Astrocyte of the spinal cord (primary cell): ENCODE data around the gene PREX1.

ENCODE experiments used
- DNase-seq: peaks from one replicate; pipeline ENCODE4 v3.0.0; 2011; ENCODE audit warnings: low read depth, low spot score
- H3K4me3 ChIP-seq: 2 replicates; pipeline ENCODE4 v1.5.1; 2011; ENCODE audit warnings: low read depth, mild to moderate bottlenecking, low read length, moderate library complexity
- in situ Hi-C: cut with HindIII; loops from 2 replicates; pipeline ENCODE4 v1.10.0; 2017; ENCODE audit warnings: low sequenced_read_pairs
- TF ChIP-seq, protein P1 (sequence below): IDR thresholded peaks from 2 replicates; pipeline ENCODE4 v1.5.1; 2012; ENCODE audit warnings: low read depth, mild to moderate bottlenecking, low read length, inconsistent platforms

Gene PREX1

DNA sequence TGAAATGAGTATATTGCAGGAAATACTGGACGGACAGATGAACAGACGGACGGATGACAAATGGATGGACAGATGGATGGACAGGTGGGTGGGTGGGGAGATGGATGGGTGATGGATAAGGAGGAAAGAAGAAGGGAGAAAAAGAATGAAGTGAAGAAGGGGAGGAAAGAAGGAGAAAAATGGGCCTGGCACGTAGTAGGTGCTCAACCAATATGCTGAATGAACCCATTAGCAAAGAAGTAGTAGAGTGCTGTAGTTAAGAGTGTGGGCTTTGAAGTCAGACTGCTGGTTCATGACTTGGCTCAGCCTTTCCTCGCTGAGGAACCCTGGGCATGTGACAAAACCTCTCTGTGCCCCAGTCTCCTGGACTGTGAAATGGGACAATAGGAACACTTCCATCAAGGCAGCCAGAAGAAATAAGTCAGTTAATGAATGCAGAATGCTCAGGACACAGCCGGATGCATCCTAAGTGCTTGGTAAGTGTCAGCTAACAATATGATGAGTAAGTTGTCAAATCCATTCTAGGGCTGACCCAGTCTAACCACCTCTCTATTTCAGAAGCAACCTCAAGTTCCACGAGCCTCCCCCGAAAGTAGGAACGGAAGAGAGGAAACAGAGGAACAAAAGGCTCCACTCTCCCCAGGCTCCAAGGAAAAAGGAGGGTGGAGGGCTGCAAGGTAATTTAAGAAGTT is 37.9 kb downstream of the PREX1 start:
- TF ChIP-seq, protein P1, sequence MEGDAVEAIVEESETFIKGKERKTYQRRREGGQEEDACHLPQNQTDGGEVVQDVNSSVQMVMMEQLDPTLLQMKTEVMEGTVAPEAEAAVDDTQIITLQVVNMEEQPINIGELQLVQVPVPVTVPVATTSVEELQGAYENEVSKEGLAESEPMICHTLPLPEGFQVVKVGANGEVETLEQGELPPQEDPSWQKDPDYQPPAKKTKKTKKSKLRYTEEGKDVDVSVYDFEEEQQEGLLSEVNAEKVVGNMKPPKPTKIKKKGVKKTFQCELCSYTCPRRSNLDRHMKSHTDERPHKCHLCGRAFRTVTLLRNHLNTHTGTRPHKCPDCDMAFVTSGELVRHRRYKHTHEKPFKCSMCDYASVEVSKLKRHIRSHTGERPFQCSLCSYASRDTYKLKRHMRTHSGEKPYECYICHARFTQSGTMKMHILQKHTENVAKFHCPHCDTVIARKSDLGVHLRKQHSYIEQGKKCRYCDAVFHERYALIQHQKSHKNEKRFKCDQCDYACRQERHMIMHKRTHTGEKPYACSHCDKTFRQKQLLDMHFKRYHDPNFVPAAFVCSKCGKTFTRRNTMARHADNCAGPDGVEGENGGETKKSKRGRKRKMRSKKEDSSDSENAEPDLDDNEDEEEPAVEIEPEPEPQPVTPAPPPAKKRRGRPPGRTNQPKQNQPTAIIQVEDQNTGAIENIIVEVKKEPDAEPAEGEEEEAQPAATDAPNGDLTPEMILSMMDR: no peak
- no peak for DNase-seq
- in situ Hi-C loops: no loop called here
- H3K4me3 ChIP-seq: no peak overlapping the region

DNA sequence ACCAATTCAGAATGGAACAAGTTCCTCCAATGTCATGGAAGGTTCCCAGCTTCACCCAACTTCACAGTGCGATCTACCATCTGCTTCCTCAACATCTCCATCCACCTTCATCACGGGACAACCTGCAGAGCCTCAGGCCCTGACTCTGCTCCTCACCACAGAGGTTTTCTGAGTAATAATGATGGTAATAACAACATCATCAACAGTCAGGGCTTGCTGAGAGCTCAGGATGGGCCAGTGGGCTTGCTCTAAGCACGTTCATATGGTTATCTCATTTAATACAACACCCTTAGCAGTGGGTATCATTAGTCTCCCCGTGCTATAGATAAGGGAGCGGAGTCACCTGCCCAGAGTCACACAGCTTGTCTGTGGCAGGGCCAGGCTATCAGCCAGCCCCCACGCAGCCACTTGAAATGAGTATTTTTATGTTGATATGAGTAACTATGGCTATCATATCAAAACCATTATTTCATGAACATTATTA is 38.6 kb downstream of the PREX1 start:
- DNase-seq: no peak
- in situ Hi-C loops: no loop called here
- TF ChIP-seq, protein P1: no peak
- H3K4me3 ChIP-seq: no peak overlapping the region

DNA sequence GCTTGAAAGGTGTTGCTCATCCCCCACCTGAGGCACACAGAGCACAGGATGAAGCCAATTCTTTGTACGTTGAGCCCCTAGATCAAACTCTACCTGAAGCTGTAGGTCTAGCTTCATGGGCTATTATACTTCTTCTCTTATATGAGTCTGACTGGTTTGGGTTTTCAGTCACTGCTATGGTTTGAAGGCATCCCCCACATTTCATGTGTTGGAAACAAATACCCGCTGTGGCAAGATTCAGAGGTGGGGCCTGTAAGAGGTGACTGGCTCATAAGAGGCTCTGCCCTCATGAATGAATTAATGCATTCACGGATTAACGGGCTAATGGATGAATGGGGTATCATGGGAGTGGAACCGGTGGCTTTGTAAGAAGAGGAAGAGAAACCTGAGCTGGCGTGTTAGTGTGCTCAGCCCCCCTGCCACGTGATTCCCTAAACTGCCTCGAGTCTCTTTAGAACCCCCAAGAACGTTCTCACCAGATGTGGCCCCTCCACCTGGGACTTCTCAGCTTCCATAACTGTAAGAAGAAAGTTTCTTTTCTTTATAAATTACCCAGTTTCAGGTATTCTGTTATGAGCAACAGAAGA is 39.2 kb downstream of the PREX1 start:
- in situ Hi-C loops: no loop called here
- TF ChIP-seq, protein P1: no peak
- H3K4me3 ChIP-seq: no peak overlapping the region
- no peak for DNase-seq

DNA sequence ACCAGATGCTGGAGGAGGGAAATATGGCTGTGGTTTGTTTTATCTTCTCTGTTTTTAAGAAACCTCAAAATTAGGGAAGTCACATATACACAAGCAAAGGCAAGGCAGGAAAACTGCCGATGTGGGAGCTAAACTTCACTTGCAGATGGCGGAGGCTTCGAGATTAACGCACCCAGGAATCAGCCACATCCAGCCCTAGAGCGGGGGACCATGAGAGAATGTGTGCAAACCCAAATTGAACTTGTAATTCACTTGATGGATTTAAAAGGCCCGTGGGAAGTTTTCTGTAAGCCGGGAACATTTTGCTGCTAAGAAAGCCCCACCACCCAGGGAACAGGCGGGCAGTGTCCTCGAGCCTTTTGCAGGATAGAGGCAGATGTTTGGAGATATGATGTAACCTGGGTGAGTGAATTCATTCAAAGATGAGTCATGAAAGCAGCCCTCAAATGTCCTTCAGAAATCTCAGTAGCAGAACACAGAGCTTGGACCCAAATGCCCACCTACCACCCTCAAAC is 39.9 kb downstream of the PREX1 start:
- peak; percentile 77 for DNase-seq
- in situ Hi-C loops: no loop called here

DNA sequence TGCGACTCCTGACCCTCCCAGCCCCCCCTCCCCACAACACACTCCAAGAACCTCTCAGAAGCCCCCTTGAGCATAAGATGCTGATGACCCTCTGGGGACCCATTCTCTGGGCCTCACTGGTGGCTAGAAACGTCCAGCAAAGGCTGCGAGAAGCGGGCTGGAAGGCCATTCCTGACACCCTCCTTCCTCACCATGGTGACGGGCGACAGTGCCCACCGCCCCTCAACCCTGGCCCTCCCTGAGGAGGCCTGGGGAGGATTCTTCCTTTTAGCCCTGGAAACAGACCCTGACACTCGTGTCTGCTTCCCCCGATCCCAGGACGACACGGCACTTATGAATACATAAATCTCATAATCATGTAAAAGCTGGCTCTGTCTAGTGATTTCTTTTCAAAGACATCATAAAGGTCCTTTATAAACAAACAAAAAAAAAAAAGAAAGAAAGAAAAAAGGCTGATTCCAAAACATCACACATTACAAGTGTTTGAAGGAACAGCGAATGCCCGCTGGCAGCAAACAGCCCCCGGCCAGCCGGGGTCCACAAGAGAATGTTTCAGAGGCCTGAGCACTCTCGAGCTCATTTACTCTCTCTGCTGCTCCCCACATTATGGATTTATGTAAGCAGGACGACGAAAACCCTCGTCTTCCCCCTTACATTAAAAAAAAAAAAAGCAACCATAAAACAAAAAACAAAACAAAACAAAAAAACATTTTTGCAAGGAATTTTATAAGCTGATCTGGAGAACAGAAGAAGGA is 40.7 kb downstream of the PREX1 start:
- H3K4me3 ChIP-seq: no peak overlapping the region
- in situ Hi-C loops: no loop called here
- DNase-seq: no peak

More for the DNA sequence above, 39.9 kb downstream of the PREX1 start:
- TF ChIP-seq, protein P1: no peak
- no peak overlapping the region for H3K4me3 ChIP-seq

DNA sequence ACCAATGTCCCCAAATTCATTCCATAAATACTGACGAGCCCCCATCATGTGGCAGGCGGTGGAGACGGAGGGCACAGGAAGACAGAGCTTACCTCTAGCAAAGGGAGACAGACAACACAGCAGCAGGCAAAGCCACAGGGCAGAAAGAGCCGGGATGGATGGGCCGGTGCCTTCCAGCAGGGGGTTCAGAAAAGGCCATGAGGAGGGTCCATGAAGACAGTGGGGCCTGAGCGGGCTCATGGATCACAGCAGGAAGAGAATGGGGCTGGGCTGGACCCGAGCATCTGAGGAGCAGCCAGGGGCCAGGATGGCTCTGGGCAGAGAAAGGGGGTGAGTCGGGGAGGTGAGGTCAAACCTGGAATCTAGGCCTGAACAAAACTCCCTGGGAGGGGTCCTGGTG is 42.0 kb downstream of the PREX1 start:
- no peak for DNase-seq
- H3K4me3 ChIP-seq: no peak overlapping the region
- in situ Hi-C loops: no loop called here
- TF ChIP-seq, protein P1: no peak

More for the DNA sequence above, 40.7 kb downstream of the PREX1 start:
- TF ChIP-seq, protein P1: no peak
